NCI-H510A treated with DMSO at 0.1 percent for 48 hours (cell line): Measurements from ENCODE around the gene COP1.
"Not testable (repeated sequence)": the region's sequence is repeated elsewhere in the genome, so short reads cannot be mapped to it uniquely, and the experiment has no call there.

Source experiments
- DNase-seq: peaks from one replicate; lab custom pipeline; 2025; lab: John Stamatoyannopoulos, UW

The COP1 gene

GRCh38 chr1:176206961-176207902 lies at the start of gene COP1:
TSS of gene COP1 (minus strand) at chr1:176207286. CDS start at chr1:176206978, 308 bp downstream.
- peak; percentile 90 for DNase-seq

- no peak for DNase-seq
Measured at GRCh38 chr1:176252191-176252590, 45.1 kb upstream of the COP1 start.

- no peak for DNase-seq
Measured at GRCh38 chr1:176244851-176245250, 37.8 kb upstream of the COP1 start.

- DNase-seq, result no peak
Measured at GRCh38 chr1:176243746-176244145, 36.7 kb upstream of the COP1 start.

GRCh38 chr1:176241385-176242015 lies 34.4 kb upstream of the COP1 start:
- DNase-seq, result no peak

GRCh38 chr1:176233657-176234056 lies 26.6 kb upstream of the COP1 start:
- DNase-seq, result not testable (repeated sequence)

- no peak for DNase-seq
Measured at GRCh38 chr1:176227579-176227978, 20.5 kb upstream of the COP1 start.

- DNase-seq, result no peak
Measured at GRCh38 chr1:176225911-176226310, 18.8 kb upstream of the COP1 start.

- no peak for DNase-seq
Measured at GRCh38 chr1:176225479-176225875, 18.4 kb upstream of the COP1 start.

- DNase-seq, result no peak
Measured at GRCh38 chr1:176222196-176222595, 15.1 kb upstream of the COP1 start.

- DNase-seq, result no peak
Measured at GRCh38 chr1:176220100-176220689, 13.1 kb upstream of the COP1 start.

- DNase-seq, result no peak
Measured at GRCh38 chr1:176217461-176218099, 10.5 kb upstream of the COP1 start.

GRCh38 chr1:176216031-176216430 lies 8.9 kb upstream of the COP1 start:
- DNase-seq, result no peak

GRCh38 chr1:176211396-176212165 lies 4.5 kb upstream of the COP1 start:
- DNase-seq, result no peak

- DNase-seq, result no peak
Measured at GRCh38 chr1:176208034-176208433, 948 bp upstream of the COP1 start.

GRCh38 chr1:176206006-176206960 lies 803 bp downstream of the COP1 start:
- peak; percentile 21 for DNase-seq

GRCh38 chr1:176205332-176205914 lies 1.7 kb downstream of the COP1 start:
- DNase-seq, result no peak

- not testable (repeated sequence) for DNase-seq
Measured at GRCh38 chr1:176204655-176205054, 2.4 kb downstream of the COP1 start.

- no peak for DNase-seq
Measured at GRCh38 chr1:176203735-176204134, 3.4 kb downstream of the COP1 start.

GRCh38 chr1:176201568-176201967 lies 5.5 kb downstream of the COP1 start:
- no peak for DNase-seq
